ENCODE results near the gene PEAR1.

The PEAR1 gene

GRCh38 chr1:156942176-156942575, 48.7 kb downstream of the PEAR1 start:
- no peak for DNase-seq

DNA sequence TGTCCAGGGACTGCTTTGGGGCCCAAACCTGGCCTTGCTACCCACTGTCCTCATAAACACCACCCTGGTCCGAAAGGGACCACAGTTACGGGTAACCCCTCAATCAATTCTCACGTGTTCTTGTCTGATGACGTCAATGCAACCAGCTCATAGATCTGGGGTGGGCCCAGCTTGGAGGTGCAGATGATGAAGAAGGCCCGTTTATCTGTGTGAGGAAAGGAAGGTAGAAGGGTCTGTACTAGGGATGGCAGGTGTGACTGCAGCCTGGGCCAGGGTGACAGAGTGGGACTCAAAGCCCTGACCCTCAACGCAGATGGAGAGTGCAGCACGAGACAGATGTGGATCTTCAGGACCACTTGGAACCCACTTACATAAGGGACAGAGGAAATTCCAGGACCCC, 49.1 kb downstream of the PEAR1 start:
- no peak for DNase-seq

DNA sequence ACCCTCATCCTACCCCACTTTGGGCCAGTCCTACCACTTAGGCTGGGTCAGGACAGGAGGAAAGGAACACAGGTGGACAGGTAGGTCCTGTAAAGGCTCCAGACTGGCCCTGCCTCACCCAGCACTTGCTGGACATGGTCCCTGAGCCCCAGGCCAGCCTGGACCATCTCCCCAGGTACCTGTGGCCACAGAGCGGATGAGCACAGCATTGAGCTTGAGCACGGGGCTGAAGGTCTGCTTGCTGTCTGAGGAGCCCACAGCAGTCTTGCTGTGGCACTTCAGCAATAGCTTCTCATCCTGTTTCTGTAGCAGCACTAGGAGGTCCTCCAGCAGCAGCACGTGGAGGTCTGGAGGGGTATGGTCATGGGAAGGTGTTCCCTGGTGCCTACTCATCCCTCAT, 50.2 kb downstream of the PEAR1 start:
- no peak for DNase-seq

- DNase-seq, result no peak
Measured at GRCh38 chr1:156944268-156944667, 50.8 kb downstream of the PEAR1 start.

DNA sequence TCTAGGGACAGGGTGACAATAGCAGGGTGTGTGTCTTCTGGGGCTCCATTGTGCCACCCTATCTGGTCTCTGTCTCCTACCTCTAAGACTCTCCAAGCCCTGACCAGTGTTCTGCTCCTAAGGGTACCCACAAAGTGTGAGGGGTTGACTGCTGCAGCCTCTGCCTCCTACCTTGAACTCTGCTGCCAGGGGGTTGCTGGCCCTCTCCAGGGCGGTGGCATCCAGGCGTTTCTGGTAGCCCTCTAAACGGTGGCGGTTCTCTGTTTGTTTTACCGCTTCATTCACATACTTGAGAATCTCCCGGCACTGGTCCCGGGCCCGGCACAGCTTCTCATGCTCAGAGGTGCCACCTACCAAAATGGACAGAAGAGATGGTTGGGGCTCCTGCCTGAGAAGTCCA, 51.3 kb downstream of the PEAR1 start:
- no peak for DNase-seq

DNA sequence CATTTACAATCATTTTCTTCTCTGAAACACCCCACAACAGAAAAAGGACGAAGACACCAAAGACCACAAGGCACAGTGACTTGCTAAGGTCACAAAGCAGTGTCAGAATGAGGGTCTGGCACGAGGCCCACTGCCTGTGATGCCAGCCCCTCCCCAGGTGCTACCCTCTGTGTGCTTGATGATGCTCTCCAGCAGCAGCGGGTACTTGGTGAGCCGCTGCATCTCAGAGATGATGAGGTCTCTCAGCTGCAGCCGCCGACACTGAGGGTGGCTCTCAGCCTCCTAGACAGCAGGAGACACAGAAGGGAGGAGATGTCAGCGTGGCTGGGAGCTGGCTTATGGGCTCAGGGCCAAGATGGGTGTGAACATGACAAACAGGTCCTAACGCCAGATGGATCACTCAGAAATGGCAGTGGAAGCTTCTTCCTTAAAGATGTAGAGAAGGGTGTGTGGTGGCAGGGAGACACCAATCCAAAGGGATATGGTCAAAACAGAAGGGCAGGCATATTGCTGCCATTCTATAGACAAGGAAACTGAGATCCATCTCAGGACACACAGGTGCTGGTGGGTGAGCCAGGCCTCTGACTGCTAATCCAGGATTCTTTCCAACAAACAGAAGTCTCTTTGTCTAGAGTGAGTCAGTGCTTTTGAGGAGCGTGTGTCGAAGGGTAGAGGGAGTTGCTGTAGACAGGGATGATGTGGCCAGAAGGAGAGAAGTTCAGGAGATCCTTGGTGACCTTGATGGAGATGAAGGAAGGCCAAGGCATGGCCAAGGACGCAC, 52.6 kb downstream of the PEAR1 start:
- DNase-seq, result no peak

DNA sequence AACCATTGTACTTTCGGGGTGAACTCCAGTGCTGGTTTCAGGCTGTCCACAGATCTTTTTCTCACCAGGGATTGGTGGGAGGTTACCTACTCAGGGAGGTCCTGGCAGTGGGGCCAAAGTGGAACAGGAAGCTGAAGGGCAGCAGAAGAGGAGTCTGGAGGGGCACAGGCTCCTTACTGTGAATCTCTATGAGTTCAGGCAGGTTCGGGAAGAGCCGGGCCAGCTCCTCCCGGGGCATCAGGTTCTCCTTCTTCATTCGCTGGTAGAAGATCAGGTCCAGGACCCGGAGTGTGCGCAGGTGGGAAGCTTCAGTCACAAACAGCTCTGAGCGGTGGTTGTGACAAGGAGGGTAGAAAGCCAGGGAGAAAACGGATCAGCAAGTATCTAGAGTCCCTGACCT, 53.6 kb downstream of the PEAR1 start:
- DNase-seq, result no peak

- no peak for DNase-seq
Measured at GRCh38 chr1:156947818-156948525, 54.5 kb downstream of the PEAR1 start.

GRCh38 chr1:156948708-156949107, 55.2 kb downstream of the PEAR1 start:
- DNase-seq, result no peak

DNA sequence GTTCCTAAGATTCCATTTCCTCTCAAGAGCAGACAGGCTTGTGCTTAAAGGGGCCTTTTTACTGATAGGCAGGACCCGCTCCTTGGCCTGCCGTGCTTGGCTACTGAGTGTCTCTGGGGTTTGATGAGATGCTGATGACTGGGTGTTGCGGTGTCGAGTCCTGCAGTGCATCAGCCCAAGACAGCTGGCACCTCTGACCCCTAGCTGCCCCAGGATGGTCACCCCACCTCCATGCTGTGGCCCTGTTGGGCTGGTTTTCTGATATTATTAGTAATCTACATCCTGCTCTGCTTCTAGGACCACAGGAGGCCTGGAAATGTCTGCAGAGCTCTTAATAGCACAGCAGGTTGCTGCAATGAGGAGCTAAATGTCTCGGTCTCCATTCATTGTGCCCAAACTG, 55.6 kb downstream of the PEAR1 start:
- DNase-seq, result no peak

DNA sequence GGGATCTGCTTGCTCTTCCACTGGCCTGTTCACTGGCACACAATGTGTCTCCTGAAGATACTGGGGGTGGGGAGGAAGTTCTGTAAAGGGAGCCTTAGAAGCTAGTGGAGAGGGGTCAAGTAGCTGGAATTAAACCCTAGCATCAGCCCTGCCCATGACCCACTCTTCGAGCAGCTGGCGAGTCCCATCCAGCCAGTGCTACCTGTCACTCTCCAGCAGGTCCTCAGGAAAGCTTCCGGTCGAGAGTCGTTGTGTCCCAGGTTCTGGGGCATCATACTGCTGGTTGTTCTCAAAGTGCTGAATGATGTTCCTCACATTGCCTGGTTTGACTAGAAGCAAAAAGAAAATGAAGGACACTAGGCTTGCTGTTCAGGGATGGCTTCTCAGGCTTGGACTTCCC, 57.9 kb downstream of the PEAR1 start:
- no peak for DNase-seq

DNA sequence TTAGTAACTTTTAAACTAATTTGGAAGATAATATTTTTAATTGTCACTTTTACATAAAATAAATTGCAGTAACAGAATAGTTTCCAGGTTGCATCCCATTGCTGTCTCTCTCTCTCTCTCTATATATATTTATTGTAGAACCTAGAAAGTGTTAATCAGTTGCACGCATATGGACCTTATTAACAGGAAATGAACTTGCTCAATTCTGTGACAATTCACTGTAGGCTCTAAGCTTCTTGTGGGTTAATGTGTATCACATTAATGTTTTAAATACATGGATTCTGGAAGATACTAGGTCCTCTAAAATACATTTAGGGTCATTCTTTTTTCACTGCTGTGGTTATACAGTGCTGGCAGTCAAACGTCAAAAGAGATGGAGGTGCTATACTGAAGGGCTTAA, 60.1 kb downstream of the PEAR1 start:
- DNase-seq, result no peak

DNA sequence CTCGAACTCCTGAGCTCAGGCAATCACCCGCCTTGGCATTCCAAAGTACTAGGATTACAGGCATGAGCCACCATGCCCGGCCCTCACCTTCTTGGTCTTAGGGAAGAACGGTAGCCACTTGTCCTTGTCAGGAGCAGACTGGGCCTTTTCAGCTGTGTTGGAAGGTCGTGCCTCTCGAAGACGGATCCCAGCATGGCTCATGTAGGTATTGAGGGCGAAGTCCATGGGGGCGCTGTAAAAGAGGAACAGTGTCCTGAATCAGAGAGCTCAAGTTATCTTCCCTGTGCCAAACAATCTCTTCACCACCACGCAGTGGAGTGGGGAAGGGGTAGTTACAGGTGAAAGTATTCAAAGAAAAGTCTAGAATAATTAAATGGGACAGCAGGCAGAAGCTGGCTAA, 62.8 kb downstream of the PEAR1 start:
- DNase-seq, result no peak

DNA sequence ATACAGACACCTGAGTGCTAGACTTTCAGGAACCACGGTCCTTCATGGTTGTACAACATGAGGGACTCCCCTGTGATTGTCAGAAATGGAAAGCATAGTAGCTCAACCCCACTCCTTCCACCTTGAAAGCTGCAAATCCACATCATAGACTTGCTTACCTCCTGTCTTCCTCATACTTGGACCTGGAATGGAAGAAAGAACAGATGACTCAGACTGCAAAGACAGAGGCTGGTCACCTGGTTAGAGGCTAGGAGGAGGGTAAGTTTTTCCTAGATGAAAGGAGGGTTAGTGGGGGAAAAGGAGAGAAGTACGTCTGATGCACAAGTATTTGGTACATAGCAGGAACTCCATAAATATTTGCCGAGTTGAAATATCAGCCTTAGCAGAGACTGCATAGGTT, 64.1 kb downstream of the PEAR1 start:
- no peak for DNase-seq

DNA sequence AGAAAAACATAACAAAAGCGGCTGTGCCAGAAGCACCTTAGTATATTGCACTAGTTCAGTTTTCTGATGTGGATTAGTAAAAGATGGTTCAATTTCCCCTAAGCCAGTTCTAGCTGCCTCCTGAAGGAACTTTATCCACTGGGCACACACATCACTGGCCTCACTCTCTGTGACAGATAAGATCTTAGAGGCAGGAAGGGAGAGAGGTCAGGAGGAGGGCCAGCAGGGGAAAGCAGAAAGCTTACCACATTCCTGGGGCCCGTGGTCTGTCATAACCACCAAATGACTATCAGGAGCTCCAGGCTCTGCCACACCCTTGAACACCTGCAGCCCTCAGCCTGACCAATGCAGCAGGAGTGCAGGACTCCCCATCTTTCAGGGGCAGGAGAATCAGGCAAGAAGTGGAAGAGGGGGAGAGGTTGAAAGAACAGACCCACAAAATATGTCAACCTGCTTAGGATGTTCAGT, 64.8 kb downstream of the PEAR1 start:
- DNase-seq, result no peak

DNA sequence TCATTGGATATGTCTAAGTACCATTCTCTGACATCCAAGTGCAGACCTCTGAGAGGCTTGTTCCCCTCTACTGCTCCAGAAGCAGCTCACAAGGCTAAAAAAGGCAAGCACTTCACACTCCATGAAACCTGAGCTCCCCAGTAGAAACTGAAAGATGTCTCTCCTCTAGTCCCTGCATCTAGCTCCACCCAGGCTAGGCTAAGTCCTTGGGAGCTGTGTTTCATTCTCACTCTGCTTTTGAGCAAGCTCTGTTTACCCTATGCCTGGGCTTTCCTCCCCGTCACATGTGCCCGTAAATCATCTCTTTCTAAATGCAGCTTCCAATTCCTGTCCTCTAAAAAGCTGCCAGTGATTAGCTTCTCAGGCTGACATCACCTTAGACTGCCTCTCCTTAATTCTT, 65.9 kb downstream of the PEAR1 start:
- DNase-seq, result no peak

GRCh38 chr1:156959925-156960324, 66.4 kb downstream of the PEAR1 start:
- DNase-seq, result no peak

DNA sequence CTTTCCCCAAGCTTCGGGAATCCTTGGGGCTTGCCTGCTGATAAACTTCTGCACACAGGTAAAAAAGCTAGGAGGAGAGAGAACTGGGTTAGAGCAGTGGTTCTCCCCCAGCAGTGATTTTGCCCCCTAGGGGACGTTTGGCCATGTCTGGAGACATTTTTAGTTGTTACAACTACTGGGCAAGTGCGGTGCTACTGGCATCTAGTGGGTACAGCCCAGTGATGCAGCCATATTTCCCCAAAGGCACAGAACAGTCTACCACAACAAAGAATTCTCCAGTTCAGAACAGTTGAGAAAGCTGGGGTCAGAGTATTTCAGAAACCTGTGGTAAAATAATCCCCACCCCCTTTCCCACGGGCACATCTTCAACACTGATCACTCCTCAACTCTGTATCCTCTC, 68.2 kb downstream of the PEAR1 start:
- DNase-seq, result peak in 1 of 2 donors; percentile 29

- peak in 1 of 2 donors; percentile 18 for DNase-seq
Measured at GRCh38 chr1:156963621-156964020, 70.1 kb downstream of the PEAR1 start.

GRCh38 chr1:156964441-156964840, 70.9 kb downstream of the PEAR1 start:
- DNase-seq, result no peak

Measured in stimulated activated CD4-positive, alpha-beta T cell treated with anti-CD3 and anti-CD28 coated beads, Interleukin-2, amount 100 ng/mL, for 48 hours (primary cell).